PC-9 (cell line): ENCODE results near the gene SNX1. TPM values are rescaled to one million over a fixed set of nuclear protein-coding genes. Genes with fewer than 3 reads are reported as not detected.

Source experiments
- BruUV-seq: library from RNA; stranded (reverse); fragments of 400-500 nt; replicated peaks from 2 replicates; lab custom pipeline; 2021; lab: Mats Ljungman, UMichigan
- CTCF ChIA-PET: fragments of 300-600 bp; sonication (Branson Sonifier 250); formaldehyde crosslinking; loops from one replicate; lab custom pipeline; 2022; ENCODE audit warnings: antibody characterized with exemption; lab: Charles Lee
- POLR2A ChIA-PET: fragments of 300-600 bp; sonication (Branson Sonifier 250); formaldehyde crosslinking; loops from one replicate; lab custom pipeline; 2022; ENCODE audit warnings: antibody characterized with exemption; ENCODE audit not compliant: unreplicated experiment; lab: Charles Lee
- DNase-seq, 2 experiments: peaks; one replicate each; pipeline versions ENCODE4 v3.0.0 to v3.0.0-alpha.2; 2015 to 2022; ENCODE audit warnings: mixed read lengths in 1 of 2
- H2AFZ ChIP-seq: fragments of 200-600 bp; sonication (generic); 2 replicates; pipeline ENCODE4 v1.8.1; 2017; ENCODE audit warnings: antibody characterized with exemption
- H3F3A ChIP-seq: fragments of 200-600 bp; sonication (generic); 2 replicates; pipeline ENCODE4 v1.8.1; 2017; ENCODE audit warnings: antibody characterized with exemption, mild to moderate bottlenecking, low read depth; ENCODE audit not compliant: insufficient read depth
- H3K27ac ChIP-seq: fragments of 200-600 bp; sonication (generic); 2 replicates; pipeline ENCODE4 v1.6.1; 2016; ENCODE audit warnings: mixed run types
- H3K27me3 ChIP-seq: fragments of 200-600 bp; sonication (generic); 2 replicates; pipeline ENCODE4 v1.6.1; 2016; ENCODE audit warnings: low read depth, mixed run types; ENCODE audit not compliant: insufficient read depth
- H3K36me3 ChIP-seq: fragments of 200-600 bp; sonication (generic); 2 replicates; pipeline ENCODE4 v1.6.1; 2016; ENCODE audit warnings: low read depth, mixed run types
- H3K4me1 ChIP-seq: fragments of 200-600 bp; sonication (generic); replicated peaks from 2 replicates; pipeline ENCODE4 v1.6.1; 2016; ENCODE audit warnings: mixed run types; ENCODE audit not compliant: insufficient read depth
- H3K4me2 ChIP-seq: fragments of 200-600 bp; sonication (generic); 2 replicates; pipeline ENCODE4 v1.6.1; 2017; ENCODE audit warnings: mixed run types
- H3K4me3 ChIP-seq: fragments of 200-600 bp; sonication (generic); 2 replicates; pipeline ENCODE4 v1.6.1; 2016; ENCODE audit warnings: mixed run types
- H3K79me2 ChIP-seq: fragments of 200-600 bp; sonication (generic); 2 replicates; pipeline ENCODE4 v1.6.1; 2017; ENCODE audit warnings: low read depth, mixed run types
- H3K9me2 ChIP-seq: fragments of 200-600 bp; sonication (generic); 2 replicates; pipeline ENCODE4 v1.8.1; 2017; ENCODE audit warnings: mild to moderate bottlenecking; ENCODE audit not compliant: insufficient read depth
- H3K9me3 ChIP-seq: fragments of 200-600 bp; sonication (generic); 2 replicates; pipeline ENCODE4 v1.8.1; 2016; ENCODE audit warnings: low read depth; ENCODE audit not compliant: insufficient read depth
- H4K20me1 ChIP-seq: fragments of 200-600 bp; sonication (generic); 2 replicates; pipeline ENCODE4 v1.8.1; 2017; ENCODE audit not compliant: insufficient read depth
- EZH2 ChIP-seq: fragments of 200-600 bp; sonication (generic); IDR thresholded peaks from 2 replicates; pipeline ENCODE4 v1.8.0; 2017; ENCODE audit warnings: antibody characterized with exemption, low read depth
- intact Hi-C: fragments of 100-400 bp; cut with micrococcal nuclease; formaldehyde crosslinking; loops from one replicate; pipeline ENCODE4 v1.10.0; 2022; ENCODE audit not compliant: unreplicated experiment
- total RNA-seq: library from RNA; stranded (reverse); gene quantifications from 2 replicates; pipeline ENCODE4 v1.2.3, GENCODE V29; 2021
- TF ChIP-seq, protein P1 (sequence below): fragments of 200-600 bp; sonication (generic); conservative IDR thresholded peaks from 2 replicates; pipeline ENCODE4 v1.6.1; 2017; ENCODE audit warnings: mixed run types, antibody characterized with exemption, mild to moderate bottlenecking, moderate library complexity

The SNX1 gene
- total RNA-seq, 1 experiment from 2014 or later = 114 TPM

DNA sequence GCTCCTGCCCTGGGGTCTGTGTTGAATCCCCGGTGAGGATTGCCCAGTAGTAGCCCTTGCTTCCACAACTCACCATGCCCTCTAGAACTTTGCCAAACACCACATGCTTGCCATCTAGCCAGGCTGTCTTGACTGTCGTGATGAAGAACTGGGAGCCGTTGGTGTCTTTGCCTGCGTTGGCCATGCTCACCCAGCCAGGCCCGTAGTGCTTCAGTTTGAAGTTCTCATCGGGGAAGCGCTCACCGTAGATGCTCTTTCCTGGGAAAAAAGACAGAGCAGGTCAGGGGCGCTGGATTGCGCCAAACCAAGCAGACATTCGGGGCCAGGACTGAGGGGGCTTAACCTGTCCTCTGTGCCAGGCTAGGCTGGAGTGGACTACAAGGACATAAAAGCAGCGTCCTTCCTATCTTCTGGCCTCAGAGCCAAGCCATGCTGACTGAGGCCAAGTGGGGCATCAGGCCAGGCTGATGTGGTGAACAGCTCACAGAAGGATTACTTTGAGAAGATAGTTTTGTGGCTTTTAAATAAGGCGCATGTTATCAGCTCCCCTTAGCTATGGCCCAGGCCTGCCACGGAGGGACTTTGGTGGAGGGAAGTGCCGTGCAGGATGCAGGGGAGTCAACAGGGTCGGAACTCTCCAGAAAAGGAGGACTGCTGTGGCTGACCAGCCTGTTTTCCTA, 61.0 kb downstream of the SNX1 start:
- Histone ChIP-seq H3K4me3 (no peak overlapping the region), H4K20me1 (peaks cover 44% of the 10 kb centered on the region), H3K79me2 (peaks cover 26% of the 10 kb centered on the region), H3K36me3 (peaks cover 27% of the 10 kb centered on the region), H3K9me3 (no peaks in the 10 kb centered on the region), H3F3A (peaks cover 62% of the 10 kb centered on the region), H3K4me1 (no peaks in the 10 kb centered on the region; the same call in 1 of the 2 replicates), H3K9me2 (no peaks in the 10 kb centered on the region), H3K27me3 (no peaks in the 10 kb centered on the region), H3K4me2 (no peak overlapping the region), H3K27ac (no peak overlapping the region), H2AFZ (no peak overlapping the region)
- DNase-seq = no peak
- ChIA-PET CTCF (no interaction called here), POLR2A (interaction anchor here (0.6 kb wide), 1 partner anchor 569 kb away, joined by 6 read pairs; no protein-coding TSS in a partner anchor)
- no peak for TF ChIP-seq EZH2
- TF ChIP-seq, protein P1, sequence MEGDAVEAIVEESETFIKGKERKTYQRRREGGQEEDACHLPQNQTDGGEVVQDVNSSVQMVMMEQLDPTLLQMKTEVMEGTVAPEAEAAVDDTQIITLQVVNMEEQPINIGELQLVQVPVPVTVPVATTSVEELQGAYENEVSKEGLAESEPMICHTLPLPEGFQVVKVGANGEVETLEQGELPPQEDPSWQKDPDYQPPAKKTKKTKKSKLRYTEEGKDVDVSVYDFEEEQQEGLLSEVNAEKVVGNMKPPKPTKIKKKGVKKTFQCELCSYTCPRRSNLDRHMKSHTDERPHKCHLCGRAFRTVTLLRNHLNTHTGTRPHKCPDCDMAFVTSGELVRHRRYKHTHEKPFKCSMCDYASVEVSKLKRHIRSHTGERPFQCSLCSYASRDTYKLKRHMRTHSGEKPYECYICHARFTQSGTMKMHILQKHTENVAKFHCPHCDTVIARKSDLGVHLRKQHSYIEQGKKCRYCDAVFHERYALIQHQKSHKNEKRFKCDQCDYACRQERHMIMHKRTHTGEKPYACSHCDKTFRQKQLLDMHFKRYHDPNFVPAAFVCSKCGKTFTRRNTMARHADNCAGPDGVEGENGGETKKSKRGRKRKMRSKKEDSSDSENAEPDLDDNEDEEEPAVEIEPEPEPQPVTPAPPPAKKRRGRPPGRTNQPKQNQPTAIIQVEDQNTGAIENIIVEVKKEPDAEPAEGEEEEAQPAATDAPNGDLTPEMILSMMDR = no peak
- intact Hi-C loops = loop anchor here (10.0 kb wide), 1 partner anchor 402 kb away; no protein-coding TSS in a partner anchor
- BruUV-seq = no TSS peak

- H4K20me1 ChIP-seq = peaks cover 44% of the 10 kb centered on the region
- no peak overlapping the region for H3K4me2 ChIP-seq
- H3K27ac ChIP-seq = no peak overlapping the region
- no peak overlapping the region for H3K4me3 ChIP-seq
- H3K9me3 ChIP-seq = no peaks in the 10 kb centered on the region
- H3K36me3 ChIP-seq = peaks cover 27% of the 10 kb centered on the region
- H3K79me2 ChIP-seq = peaks cover 35% of the 10 kb centered on the region
- ChIA-PET CTCF (no interaction called here), POLR2A (no interaction called here)
- no peaks in the 10 kb centered on the region; the same call in 1 of the 2 replicates for H3K4me1 ChIP-seq
- intact Hi-C loops = loop anchor here (10.0 kb wide), 1 partner anchor 403 kb away; no protein-coding TSS in a partner anchor
- H3K9me2 ChIP-seq = no peaks in the 10 kb centered on the region
- peaks cover 62% of the 10 kb centered on the region for H3F3A ChIP-seq
- BruUV-seq = no TSS peak
- no peak for DNase-seq
- H3K27me3 ChIP-seq = no peaks in the 10 kb centered on the region
- no peak overlapping the region for H2AFZ ChIP-seq
- TF ChIP-seq, protein P1 = no peak
- no peak for TF ChIP-seq EZH2
Measured at GRCh38 chr15:64157599-64158125, 61.9 kb downstream of the SNX1 start.

GRCh38 chr15:64158363-64159134, 62.8 kb downstream of the SNX1 start:
- H3K9me2 ChIP-seq = no peaks in the 10 kb centered on the region
- POLR2A ChIA-PET = no interaction called here
- H3K4me1 ChIP-seq = no peaks in the 10 kb centered on the region; the same call in none of the 2 replicates
- H4K20me1 ChIP-seq = peaks cover 44% of the 10 kb centered on the region
- no peak for DNase-seq
- no peak overlapping the region for H3K27ac ChIP-seq
- peaks cover 27% of the 10 kb centered on the region for H3K36me3 ChIP-seq
- H2AFZ ChIP-seq = no peak overlapping the region
- no peaks in the 10 kb centered on the region for H3K27me3 ChIP-seq
- CTCF ChIA-PET = no interaction called here
- peaks cover 60% of the 10 kb centered on the region for H3F3A ChIP-seq
- intact Hi-C loops = loop anchor here (10.0 kb wide), 1 partner anchor 404 kb away; no protein-coding TSS in a partner anchor
- peaks cover 35% of the 10 kb centered on the region for H3K79me2 ChIP-seq
- no peak overlapping the region for H3K4me3 ChIP-seq
- BruUV-seq = no TSS peak
- no peak overlapping the region for H3K4me2 ChIP-seq
- TF ChIP-seq, protein P1 = no peak
- TF ChIP-seq EZH2 = no peak
- no peaks in the 10 kb centered on the region for H3K9me3 ChIP-seq
